Breast epithelium (tissue), 4 donors: ENCODE measurements around the gene PCSK7. TPM values are rescaled to one million over a fixed set of nuclear protein-coding genes. Genes with fewer than 3 reads are reported as not detected.

Source experiments
- DNase-seq, 2 donors: peaks; one replicate each; pipeline ENCODE4 v3.0.0-alpha.2; 2019; ENCODE audit warnings: low spot score in 2 of 2
- H3K27ac ChIP-seq, 2 donors: fragments of 200-600 bp; sonication (generic) in 1 of 2; one replicate each; pipeline ENCODE4 v1.5.1; 2016 to 2019; ENCODE audit warnings: mild to moderate bottlenecking in 1 of 2
- H3K27me3 ChIP-seq, 2 donors: fragments of 200-600 bp; sonication (generic) in 1 of 2; one replicate each; pipeline versions ENCODE4 v1.5.1 to v1.6.0; 2017 to 2019; ENCODE audit warnings: control low read depth in 1 of 2, mild to moderate bottlenecking in 1 of 2
- H3K36me3 ChIP-seq: fragments of 200-600 bp; one replicate; pipeline ENCODE4 v1.5.1; 2019
- H3K4me1 ChIP-seq, 2 donors: fragments of 200-600 bp; sonication (generic); one replicate each; pipeline ENCODE4 v1.5.1; 2016 to 2019; ENCODE audit warnings: control low read depth in 1 of 2
- H3K4me3 ChIP-seq, 3 donors: fragments of 200-600 bp; sonication (generic); 1 replicate in 2 of 3; 2 replicates in 1 of 3; pipeline ENCODE4 v1.5.1; 2016 to 2019; ENCODE audit warnings: mild to moderate bottlenecking in 3 of 3, moderate library complexity in 2 of 3
- H3K9me3 ChIP-seq, 2 donors: fragments of 200-600 bp; sonication (generic) in 1 of 2; one replicate each; pipeline ENCODE4 v1.5.1; 2016 to 2019; ENCODE audit warnings: control low read depth in 1 of 2
- POLR2A ChIP-seq: fragments of 450-650 bp; IDR thresholded peaks from one replicate; pipeline ENCODE4 v1.6.1; 2016; ENCODE audit warnings: antibody characterized with exemption, mild to moderate bottlenecking, moderate library complexity
- POLR2AphosphoS5 ChIP-seq, 3 donors: sonication (generic); formaldehyde crosslinking; IDR thresholded peaks; one replicate each; pipeline ENCODE4 v1.6.1; 2017; ENCODE audit warnings: antibody characterized with exemption in 3 of 3
- intact Hi-C: fragments of 100-400 bp; cut with DNase I; formaldehyde crosslinking; loops from one replicate; pipeline ENCODE4 v1.15.1; 2023; ENCODE audit warnings: low total_unique reads
- total RNA-seq, 3 donors: library from RNA; depleted of rRNA; stranded (reverse); fragments of >200 nt; gene quantifications; one replicate each; pipeline ENCODE4 v1.1.0, GENCODE V29; 2016
- TF ChIP-seq, protein P1 (sequence below), 3 donors: fragments of 450-650 bp; IDR thresholded peaks; one replicate each; pipeline ENCODE4 v1.5.1; 2016 to 2017; ENCODE audit warnings: antibody characterized with exemption in 3 of 3, mild to moderate bottlenecking in 3 of 3, moderate library complexity in 3 of 3

PCSK7 gene
- total RNA-seq, 3 donors from 2014 or later: 43.2 to 51.5 (median 44.2) TPM

DNA sequence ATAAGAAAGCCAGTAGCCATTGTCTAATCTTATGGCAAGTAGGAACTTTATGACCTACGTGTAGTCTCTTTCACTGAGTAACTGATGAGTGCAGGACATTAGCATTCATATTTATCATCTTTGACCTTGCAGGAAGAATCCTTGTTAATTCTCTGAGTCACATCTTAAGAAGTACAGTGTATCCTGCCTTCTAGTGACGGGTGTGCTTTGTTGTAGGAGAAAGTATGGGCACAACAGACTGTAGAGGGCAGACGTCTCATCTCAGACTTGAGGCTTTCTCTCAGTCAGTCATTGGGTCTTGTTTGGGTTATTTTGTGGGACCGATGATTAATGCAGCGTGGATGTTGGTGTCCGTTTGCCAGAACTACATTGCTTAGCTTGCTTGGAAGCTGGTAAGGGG is 7.4 kb upstream of the PCSK7 start:
- Histone ChIP-seq H3K27ac (no peak overlapping the region), H3K9me3 (no peaks in the 10 kb centered on the region), H3K4me3 (no peak overlapping the region), H3K27me3 (no peaks in the 10 kb centered on the region), H3K4me1 (peaks cover 0 to 1% of the 10 kb centered on the region in 2 donors), H3K36me3 (no peaks in the 10 kb centered on the region)
- TF ChIP-seq POLR2A (no peak), POLR2AphosphoS5 (IDR thresholded peaks at IDR 0.05) (no peak)
- TF ChIP-seq, protein P1, sequence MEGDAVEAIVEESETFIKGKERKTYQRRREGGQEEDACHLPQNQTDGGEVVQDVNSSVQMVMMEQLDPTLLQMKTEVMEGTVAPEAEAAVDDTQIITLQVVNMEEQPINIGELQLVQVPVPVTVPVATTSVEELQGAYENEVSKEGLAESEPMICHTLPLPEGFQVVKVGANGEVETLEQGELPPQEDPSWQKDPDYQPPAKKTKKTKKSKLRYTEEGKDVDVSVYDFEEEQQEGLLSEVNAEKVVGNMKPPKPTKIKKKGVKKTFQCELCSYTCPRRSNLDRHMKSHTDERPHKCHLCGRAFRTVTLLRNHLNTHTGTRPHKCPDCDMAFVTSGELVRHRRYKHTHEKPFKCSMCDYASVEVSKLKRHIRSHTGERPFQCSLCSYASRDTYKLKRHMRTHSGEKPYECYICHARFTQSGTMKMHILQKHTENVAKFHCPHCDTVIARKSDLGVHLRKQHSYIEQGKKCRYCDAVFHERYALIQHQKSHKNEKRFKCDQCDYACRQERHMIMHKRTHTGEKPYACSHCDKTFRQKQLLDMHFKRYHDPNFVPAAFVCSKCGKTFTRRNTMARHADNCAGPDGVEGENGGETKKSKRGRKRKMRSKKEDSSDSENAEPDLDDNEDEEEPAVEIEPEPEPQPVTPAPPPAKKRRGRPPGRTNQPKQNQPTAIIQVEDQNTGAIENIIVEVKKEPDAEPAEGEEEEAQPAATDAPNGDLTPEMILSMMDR (IDR thresholded peaks at IDR 0.05): no peak
- intact Hi-C loops: no loop called here
- DNase-seq: no peak

DNA sequence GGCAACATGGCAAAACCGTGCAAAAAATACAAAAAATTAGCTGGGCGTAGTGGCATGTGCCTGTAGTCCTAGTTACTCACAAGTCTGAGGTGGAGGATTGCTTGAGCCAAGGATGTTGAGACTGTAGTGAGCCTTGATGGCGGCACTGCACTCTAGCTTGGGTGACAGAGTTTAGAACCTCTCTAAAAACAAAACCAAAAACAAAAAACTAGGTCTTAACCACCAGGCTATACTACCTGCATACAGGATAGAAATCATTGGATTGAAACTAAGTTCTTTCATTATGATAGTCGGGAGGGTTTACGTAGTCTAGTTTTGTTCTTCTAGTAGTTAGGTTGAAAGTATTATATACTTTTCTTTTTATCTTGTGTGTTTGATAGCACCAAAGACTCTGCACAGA is 6.3 kb upstream of the PCSK7 start:
- Histone ChIP-seq H3K4me3 (no peak overlapping the region), H3K36me3 (no peaks in the 10 kb centered on the region), H3K27me3 (no peaks in the 10 kb centered on the region), H3K27ac (no peak overlapping the region), H3K4me1 (peaks cover 0 to 4% of the 10 kb centered on the region in 2 donors), H3K9me3 (no peaks in the 10 kb centered on the region)
- intact Hi-C loops: no loop called here
- TF ChIP-seq, protein P1 (IDR thresholded peaks at IDR 0.05): no peak
- no peak for TF ChIP-seq POLR2AphosphoS5 (IDR thresholded peaks at IDR 0.05)
- no peak for TF ChIP-seq POLR2A
- no peak for DNase-seq

DNA sequence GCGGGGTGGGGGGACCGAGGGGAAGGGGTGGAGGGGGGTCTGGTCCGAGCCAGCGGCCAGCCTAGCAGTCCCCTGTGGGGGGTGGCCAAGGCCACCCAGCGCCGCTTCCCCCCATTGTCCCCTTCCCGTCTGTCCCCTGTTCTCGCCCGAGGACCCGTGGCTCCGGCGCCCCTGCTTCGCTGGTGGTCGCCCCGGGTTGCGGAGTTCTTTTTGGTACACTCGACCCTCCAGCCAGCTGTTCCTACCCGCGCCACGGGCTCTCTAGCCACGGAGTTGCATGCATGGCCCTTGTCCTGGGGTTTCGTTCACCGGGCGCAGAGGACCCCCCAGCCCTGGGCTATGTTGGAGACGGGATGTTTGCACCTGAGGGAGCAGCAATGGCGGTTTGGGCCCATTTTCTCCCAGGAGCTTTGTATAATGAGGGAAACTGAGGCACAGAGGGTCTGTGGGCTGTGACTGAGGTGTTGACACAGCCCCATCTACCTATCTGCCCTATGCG is 1.1 kb upstream of the PCSK7 start:
- DNase-seq: no peak
- H3K27ac ChIP-seq: peak overlapping the region; percentile 92 to 96
- H3K4me3 ChIP-seq: peak overlapping the region; percentile 76 to 93 (median 79)
- TF ChIP-seq POLR2A: no peak
- TF ChIP-seq, protein P1 (IDR thresholded peaks at IDR 0.05): no peak
- no peak for TF ChIP-seq POLR2AphosphoS5 (IDR thresholded peaks at IDR 0.05)
- no peaks in the 10 kb centered on the region for H3K9me3 ChIP-seq
- intact Hi-C loops: no loop called here
- H3K36me3 ChIP-seq: no peaks in the 10 kb centered on the region
- no peaks in the 10 kb centered on the region for H3K27me3 ChIP-seq
- peaks cover 2 to 4% of the 10 kb centered on the region in 2 donors for H3K4me1 ChIP-seq

DNA sequence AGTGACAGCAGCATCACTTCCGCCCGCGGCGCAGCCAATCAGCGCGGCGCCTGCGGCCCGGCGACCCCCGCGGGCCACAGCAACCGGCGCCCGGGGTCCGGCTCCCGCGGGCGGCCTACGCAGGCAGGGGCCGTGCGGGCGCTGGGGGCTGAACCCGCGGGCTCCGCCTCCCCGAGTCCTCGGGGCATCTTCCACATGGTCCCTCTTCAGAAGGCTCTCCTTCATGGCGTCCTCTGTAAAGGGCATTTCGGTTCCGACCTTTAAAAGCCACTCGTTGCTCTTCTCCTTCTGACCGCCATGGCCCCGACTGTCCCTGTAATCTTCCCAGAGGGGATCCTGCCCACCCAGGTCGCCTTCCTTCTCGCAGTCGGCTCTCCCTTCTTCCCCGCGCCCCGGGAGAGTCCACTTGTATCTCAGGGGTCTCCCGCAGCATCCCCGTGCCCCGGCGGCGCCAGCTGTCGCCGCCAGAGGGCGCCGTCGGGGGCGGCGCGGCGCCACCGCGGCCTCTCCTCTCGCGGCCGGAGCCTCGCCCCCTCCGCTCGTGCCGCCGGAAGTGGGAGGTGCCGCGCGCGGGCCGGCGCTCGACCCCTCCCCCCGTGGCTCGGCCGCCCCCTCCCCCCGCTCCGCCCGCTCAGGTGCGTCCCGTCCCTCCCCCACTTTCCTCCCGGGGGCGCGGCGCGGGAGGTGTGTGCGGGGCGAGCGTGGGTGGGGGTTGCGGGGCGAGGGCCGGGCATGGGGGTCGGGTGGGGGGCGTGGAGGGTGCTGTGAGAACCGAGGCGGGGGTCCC is 412 bp upstream of the PCSK7 start, which contains the start of gene RNF214:
Gene RNF214 (plus strand): TSS at position 580 of the 787 bp plus-strand sequence. CDS start 1,602 bp downstream, outside the sequence.
- H3K27ac ChIP-seq: peak within 1 kb of the TSS; percentile 92 to 96
- H3K4me1 ChIP-seq: peaks cover 2 to 4% of the 10 kb centered on the region in 2 donors
- intact Hi-C loops: no loop called here
- peak; percentile 31 to 70 (median 62) for TF ChIP-seq POLR2AphosphoS5 (IDR thresholded peaks at IDR 0.05)
- no peak for TF ChIP-seq POLR2A
- TF ChIP-seq, protein P1 (IDR thresholded peaks at IDR 0.05): peak; percentile 76 to 99 (median 81)
- H3K4me3 ChIP-seq: peak within 1 kb of the TSS; percentile 76 to 93 (median 79)
- H3K36me3 ChIP-seq: no peaks in the 10 kb centered on the region
- H3K27me3 ChIP-seq: no peaks in the 10 kb centered on the region
- H3K9me3 ChIP-seq: no peaks in the 10 kb centered on the region
- DNase-seq: peak; percentile 67 to 71
